LNCAP (cell line): Measurements from ENCODE around the gene FKBP5.

Experiments used
- TF ChIP-seq, protein P1 (sequence below): fragments of 450-650 bp; IDR thresholded peaks from 2 replicates; pipeline ENCODE4 v1.5.1; 2017; ENCODE audit warnings: mild to moderate bottlenecking

The FKBP5 gene

DNA sequence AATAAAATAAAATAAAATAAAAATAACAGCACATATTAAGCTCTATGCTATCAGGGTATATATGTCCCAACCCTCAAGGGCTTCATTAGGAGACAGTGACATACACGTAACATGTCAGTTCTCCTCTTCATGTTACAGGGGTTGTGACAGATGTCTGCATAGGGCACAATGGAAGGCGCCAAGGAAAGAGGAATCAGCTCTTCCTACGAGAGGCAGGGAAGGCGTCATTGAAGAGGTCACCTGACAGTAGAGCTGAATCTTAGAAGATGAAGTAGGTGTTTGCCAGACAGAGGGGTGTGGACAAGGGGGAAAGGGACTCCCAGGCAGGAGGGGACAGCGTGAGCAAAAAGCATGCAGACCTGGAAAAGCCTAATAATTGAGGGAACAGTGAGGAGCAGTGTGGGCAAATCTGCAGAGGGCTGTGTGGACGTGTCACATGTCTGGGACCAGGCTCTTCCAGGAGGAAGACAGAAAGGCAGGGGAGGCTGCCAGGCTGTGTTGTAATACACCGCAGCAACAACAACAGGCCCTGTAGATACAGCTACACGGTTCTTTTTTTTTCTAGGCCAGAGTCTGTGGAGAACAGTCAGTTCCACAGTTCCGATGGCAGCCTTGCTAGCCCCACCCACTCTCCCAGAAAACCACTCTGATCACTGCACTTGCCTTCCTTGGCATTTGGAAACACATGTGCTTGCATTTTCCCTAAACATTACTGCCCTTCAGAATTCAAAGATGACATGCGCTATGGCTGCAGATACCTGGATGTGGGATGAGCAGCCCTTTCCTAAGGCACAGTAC, 2.5 kb upstream of the FKBP5 start:
- TF ChIP-seq, protein P1, sequence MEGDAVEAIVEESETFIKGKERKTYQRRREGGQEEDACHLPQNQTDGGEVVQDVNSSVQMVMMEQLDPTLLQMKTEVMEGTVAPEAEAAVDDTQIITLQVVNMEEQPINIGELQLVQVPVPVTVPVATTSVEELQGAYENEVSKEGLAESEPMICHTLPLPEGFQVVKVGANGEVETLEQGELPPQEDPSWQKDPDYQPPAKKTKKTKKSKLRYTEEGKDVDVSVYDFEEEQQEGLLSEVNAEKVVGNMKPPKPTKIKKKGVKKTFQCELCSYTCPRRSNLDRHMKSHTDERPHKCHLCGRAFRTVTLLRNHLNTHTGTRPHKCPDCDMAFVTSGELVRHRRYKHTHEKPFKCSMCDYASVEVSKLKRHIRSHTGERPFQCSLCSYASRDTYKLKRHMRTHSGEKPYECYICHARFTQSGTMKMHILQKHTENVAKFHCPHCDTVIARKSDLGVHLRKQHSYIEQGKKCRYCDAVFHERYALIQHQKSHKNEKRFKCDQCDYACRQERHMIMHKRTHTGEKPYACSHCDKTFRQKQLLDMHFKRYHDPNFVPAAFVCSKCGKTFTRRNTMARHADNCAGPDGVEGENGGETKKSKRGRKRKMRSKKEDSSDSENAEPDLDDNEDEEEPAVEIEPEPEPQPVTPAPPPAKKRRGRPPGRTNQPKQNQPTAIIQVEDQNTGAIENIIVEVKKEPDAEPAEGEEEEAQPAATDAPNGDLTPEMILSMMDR, result no peak

DNA sequence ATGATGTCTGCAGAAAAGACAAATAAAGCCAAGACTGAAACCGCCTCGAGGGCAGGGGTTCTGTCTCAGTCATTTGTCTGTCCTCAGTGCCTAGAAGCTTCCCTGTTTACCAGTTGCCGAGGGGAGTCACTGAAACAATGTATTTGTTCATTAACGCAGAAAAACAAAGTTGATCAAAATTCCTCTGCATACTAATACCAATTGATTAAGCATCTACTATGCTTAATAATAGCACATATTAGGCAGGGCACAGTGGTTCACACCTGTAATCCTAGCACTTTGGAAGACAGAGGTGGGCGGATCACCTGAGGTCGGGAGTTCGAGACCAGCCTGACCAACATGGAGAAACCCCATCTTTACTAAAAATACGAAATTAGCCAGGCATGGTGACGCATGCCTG, 1.8 kb upstream of the FKBP5 start:
- TF ChIP-seq, protein P1, result no peak

DNA sequence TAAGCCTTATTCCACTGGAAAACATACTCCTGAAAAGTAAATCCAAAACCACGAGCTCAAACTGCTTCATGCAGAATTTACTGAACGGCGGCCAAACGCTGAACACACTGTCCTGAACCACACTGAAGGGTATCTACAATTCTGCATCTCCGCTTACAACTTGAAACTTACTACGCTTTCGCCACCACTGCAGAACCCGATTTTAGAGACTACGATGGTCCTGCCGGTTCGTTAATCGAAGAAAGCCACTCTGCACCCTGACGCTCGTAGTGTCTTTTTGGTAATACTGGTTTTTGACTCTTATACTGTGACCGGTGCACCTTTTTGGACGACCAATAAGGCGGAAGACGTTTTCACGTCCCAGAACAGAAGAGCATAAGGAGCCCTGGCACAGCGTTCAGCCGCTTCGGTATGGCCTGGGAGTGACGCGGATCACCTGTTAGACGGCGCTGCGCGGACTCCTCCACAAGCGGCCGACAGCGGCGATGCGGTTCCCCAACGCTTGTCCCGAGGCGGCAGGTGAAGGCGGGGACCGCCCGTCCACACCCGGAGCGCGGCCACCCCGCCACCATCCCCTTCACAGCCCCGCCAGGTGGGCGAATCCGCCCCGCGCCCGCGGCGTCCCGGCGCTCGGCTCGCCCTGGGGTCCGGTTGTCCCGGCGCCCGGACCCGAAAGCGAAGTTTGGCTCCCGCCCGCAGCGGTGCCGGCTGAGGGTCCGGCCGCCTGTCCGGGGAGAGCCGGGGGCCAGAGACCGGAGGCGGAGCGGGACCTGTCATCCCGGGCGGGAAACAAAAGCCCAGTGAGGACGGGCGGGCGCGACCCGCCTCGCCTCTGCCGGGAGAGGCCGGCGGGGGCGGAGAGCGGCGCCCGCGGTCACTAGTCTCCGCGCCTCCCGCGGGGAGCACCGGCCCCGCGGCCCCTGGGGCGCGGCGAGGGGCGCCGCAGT, 784 bp downstream of the FKBP5 start:
- TF ChIP-seq, protein P1, result no peak

DNA sequence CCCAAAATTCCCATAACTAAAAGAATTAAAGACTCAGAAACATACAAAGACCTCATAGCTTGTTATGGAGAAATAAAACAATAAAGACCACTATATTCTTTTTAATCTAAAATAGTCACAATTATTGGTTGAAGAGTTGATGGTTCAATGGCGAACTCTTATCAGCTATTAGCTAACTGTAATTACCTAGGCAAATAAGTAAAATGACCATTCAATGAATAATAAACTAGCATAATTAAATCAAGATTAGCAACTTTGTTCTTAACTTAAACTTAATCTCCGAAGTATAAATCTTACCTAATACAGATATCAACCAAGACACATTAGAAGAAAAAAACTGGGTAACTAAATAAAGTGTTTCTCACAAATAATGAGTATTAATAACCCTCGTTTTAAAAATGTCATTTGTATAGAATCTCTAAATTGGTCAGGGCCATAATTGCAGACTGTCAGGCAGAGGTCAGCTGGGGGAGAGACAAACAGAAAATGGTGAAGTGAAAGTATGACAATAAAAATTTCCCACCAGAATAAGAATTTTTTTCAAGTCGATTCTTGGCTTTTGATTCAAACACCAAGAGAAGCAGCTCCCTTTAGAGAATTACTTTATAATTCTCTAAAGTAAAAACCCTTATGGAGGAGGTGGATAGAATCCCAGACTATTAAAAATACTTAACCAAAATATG, 1.7 kb downstream of the FKBP5 start:
- TF ChIP-seq, protein P1, result no peak

DNA sequence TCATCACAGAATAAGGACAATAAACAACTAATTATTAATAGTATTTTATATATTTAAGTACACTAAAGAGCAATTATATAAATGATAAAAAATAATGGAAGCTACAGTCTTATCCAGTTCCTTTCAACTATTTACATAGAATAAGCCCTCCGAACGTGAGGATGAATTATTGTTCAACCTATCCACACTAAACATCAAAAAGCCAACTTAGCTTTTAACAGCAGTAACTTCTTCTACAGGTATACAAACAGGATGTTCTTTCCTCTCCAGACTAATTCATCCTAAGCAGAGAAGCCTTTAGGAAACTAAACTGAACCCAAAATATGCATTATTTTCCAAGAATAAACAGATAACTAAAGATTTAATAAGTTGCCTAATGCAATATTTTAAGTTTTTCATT, 2.3 kb downstream of the FKBP5 start:
- TF ChIP-seq, protein P1, result no peak

DNA sequence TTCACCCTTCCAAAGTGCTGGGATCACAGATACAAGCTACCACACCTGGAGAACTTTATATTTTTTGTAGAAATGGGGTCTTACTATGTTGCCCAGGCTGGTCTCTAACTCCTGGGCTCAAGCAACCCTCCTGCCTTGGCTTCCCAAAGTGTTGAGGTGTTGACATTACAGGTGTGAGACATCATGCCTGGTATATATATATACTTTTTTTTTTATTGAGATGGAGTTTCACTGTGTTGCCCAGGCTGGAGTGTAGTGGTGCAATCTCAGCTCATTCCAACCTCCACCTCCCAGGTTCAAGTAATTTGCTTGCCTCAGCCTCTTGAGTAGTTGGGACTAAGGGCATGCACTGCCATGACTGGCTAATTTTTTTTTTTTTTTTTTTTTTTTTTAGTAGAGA, 5.4 kb downstream of the FKBP5 start:
- TF ChIP-seq, protein P1, result no peak

DNA sequence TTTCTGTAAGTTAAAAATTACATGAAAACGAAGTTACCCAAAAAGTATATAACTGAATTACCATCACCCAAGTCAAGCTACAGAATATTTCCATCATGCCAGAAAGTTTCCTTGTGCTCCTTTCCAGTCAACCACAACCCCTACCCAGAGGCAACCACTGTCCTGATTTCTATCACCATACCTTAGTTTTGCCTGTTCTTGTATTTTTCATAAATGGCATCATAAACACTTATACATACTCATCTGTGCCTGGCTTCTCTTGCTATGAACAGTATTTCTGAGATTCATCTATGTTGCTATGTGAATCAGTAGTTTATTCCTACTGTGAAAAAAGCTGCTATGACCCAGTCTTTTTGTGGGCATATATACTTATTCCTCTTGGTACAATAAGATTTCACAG, 7.4 kb downstream of the FKBP5 start:
- TF ChIP-seq, protein P1, result no peak
